Right cardiac atrium (tissue), 5 donors: ENCODE results near the gene ACER3. TPM values are rescaled to one million over a fixed set of nuclear protein-coding genes. Genes with fewer than 3 reads are reported as not detected.

Experiments used
- ATAC-seq, 2 donors: fragments of 200-7000 bp; cut with Tn5 transposase; one replicate each; pipeline versions ENCODE4 v1.8.0 to v1.9.1; 2020; ENCODE audit warnings: moderate library complexity in 2 of 2, mild to moderate bottlenecking in 1 of 2
- DNase-seq, 3 donors: peaks; one replicate each; pipeline ENCODE4 v3.0.0-alpha.2; 2020
- H3K27ac ChIP-seq: one replicate; pipeline ENCODE4 v1.5.1; 2013; ENCODE audit warnings: mild to moderate bottlenecking, low read length, control low read depth, moderate library complexity
- H3K27me3 ChIP-seq: one replicate; pipeline ENCODE4 v1.6.1; 2013; ENCODE audit not compliant: control insufficient read depth, insufficient read depth
- H3K4me1 ChIP-seq: one replicate; pipeline ENCODE4 v1.6.1; 2013; ENCODE audit warnings: low read length; ENCODE audit not compliant: control insufficient read depth, insufficient read depth
- H3K4me3 ChIP-seq: one replicate; pipeline ENCODE4 v1.5.1; 2013; ENCODE audit warnings: low read length, control low read depth
- H3K9me3 ChIP-seq: one replicate; pipeline ENCODE4 v1.6.1; 2013; ENCODE audit warnings: low read length; ENCODE audit not compliant: control insufficient read depth
- WGBS: extraction: QIAGEN DNeasy Blood & Tissue Kit; methylation state at CpG from one replicate; pipeline ENCODE4 v1.1.7; 2013; 5-methylcytosine and 5-hydroxymethylcytosine counted together
- intact Hi-C, 4 donors: fragments of 100-400 bp; cut with DNase I; formaldehyde crosslinking; loops; one replicate each; pipeline versions ENCODE4 v1.11.0 to v1.14.0; 2022 to 2023
- polyA plus RNA-seq: library from polyadenylated mRNA; stranded (reverse); fragments of 200-250 nt; gene quantifications from one replicate; pipeline ENCODE4 v1.2.3, GENCODE V29; 2013
- total RNA-seq, 4 donors: library from RNA; stranded (reverse); fragmentation: NEBNext Ultra II Directional; extraction: Animal tissue kit (Norgen Biotek cat#: 25700); gene quantifications; one replicate each; pipeline ENCODE4 v1.2.1, GENCODE V29; 2021
- donor health status: healthy with polysubstance abuse.
- donor health status: DM: no; HTN: yes; CAD: no.
- donor health status: DM: no; HTN: no; CAD: no.
- donor health status: DM: no; HTN: yes; CAD: no; lungs with severe emphysema.
- donor health status: DM: yes; HTN: yes; CAD: no.

Gene ACER3
- total and polyA plus RNA-seq, 5 donors: 4.1 to 16.1 (median 12.1) TPM

- Histone ChIP-seq H3K4me1 (no peaks in the 10 kb centered on the region), H3K27ac (no peak overlapping the region), H3K9me3 (no peaks in the 10 kb centered on the region), H3K4me3 (no peak overlapping the region), H3K27me3 (no peaks in the 10 kb centered on the region)
- ATAC-seq: no peak
- intact Hi-C loops: no loop called here
- no peak for DNase-seq
Observed at GRCh38 chr11:76975513-76975912, 114.8 kb downstream of the ACER3 start.

- WGBS: 97% methylated on average over 8 of the region's 8 CpGs
- DNase-seq: no peak
- H3K9me3 ChIP-seq: no peaks in the 10 kb centered on the region
- H3K4me1 ChIP-seq: no peaks in the 10 kb centered on the region
- H3K4me3 ChIP-seq: no peak overlapping the region
- no peaks in the 10 kb centered on the region for H3K27me3 ChIP-seq
- ATAC-seq: peak in 1 of 2 donors; percentile 26
- intact Hi-C loops: no loop called here
- H3K27ac ChIP-seq: no peak overlapping the region
Observed at GRCh38 chr11:76977791-76978190, 117.1 kb downstream of the ACER3 start.

- Histone ChIP-seq H3K27me3 (no peaks in the 10 kb centered on the region), H3K9me3 (no peaks in the 10 kb centered on the region), H3K4me1 (no peaks in the 10 kb centered on the region), H3K4me3 (no peak overlapping the region), H3K27ac (no peak overlapping the region)
- intact Hi-C loops: no loop called here
- DNase-seq (no peak), ATAC-seq (no peak)
- WGBS: 95% methylated on average over 4 of the region's 4 CpGs
Observed at GRCh38 chr11:76978239-76978638, 117.5 kb downstream of the ACER3 start.

DNA sequence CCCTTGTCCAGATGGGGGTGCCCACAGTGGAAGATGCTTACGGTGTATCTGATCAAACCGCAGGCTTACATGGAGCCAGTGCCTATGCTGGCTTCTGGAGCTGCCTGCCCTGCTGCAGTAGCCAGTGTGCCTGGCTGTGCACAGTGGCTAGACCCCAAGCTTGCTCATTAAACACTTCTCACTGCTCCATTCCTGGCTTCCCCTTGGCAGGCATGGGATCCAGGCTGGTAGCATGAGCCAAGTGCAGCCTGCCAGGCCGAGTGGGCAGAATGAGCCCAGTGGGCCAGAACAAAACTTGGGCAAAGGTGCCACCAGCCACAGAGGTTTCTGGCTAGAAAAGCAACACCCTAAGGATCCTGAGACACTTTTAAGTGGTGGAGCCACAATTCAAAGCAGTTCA, 118.1 kb downstream of the ACER3 start:
- Histone ChIP-seq H3K27ac (no peak overlapping the region), H3K4me3 (no peak overlapping the region), H3K9me3 (no peaks in the 10 kb centered on the region), H3K27me3 (no peaks in the 10 kb centered on the region), H3K4me1 (no peaks in the 10 kb centered on the region)
- intact Hi-C loops: no loop called here
- peak in 1 of 2 donors; percentile 43 for ATAC-seq
- 93% methylated on average over 3 of the region's 3 CpGs for WGBS
- peak in 1 of 3 donors; percentile 48 for DNase-seq

DNA sequence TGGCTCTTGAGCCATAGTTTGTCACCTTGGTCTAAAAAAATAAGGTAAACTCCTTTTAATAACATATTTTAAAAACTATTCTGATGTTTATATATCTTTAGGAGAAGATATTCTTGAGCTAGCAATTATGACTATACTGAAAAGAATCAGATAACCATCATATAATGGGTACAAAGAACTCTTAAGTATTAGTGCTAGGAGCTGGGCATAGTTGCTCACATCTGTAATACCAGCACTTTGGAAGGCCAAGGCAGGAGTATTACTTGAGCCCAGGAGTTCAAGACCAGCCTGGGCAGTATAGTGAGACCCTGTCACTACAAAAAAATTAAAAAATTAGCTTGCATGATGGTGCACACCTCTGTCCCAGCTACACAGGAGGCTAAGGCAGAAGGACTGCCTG, 119.5 kb downstream of the ACER3 start:
- ATAC-seq (no peak), DNase-seq (no peak)
- H3K27me3 ChIP-seq: no peaks in the 10 kb centered on the region
- no peak overlapping the region for H3K27ac ChIP-seq
- no peaks in the 10 kb centered on the region for H3K4me1 ChIP-seq
- intact Hi-C loops: no loop called here
- no peak overlapping the region for H3K4me3 ChIP-seq
- H3K9me3 ChIP-seq: no peaks in the 10 kb centered on the region

DNA sequence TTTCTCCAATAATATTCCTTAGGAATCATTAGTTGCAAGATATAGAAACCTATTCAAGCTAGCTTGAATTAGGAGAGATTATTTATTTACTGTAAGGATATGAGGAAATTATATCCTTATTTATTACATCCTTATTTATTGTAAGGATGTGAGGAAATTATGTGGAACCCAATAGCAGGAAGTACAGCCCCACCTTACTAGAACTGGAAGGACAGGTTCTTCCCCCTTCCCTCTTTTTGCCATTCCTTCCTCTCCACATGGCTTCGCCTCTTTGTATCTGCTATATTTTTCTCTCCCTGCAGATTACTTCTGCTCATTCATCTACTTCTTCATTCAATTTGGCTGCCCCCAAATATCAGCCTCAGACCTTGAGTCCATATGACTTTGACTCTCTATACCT, 124.0 kb downstream of the ACER3 start:
- Histone ChIP-seq H3K4me1 (no peaks in the 10 kb centered on the region), H3K27ac (no peak overlapping the region), H3K4me3 (no peak overlapping the region), H3K9me3 (no peaks in the 10 kb centered on the region), H3K27me3 (no peaks in the 10 kb centered on the region)
- DNase-seq (no peak), ATAC-seq (no peak)
- intact Hi-C loops: no loop called here
- WGBS: 92% methylated on average over 1 of the region's 1 CpG

- H3K4me1 ChIP-seq: no peaks in the 10 kb centered on the region
- no peak overlapping the region for H3K4me3 ChIP-seq
- intact Hi-C loops: no loop called here
- DNase-seq (no peak), ATAC-seq (no peak)
- WGBS: 68% methylated on average over 1 of the region's 1 CpG
- no peak overlapping the region for H3K27ac ChIP-seq
- H3K27me3 ChIP-seq: no peaks in the 10 kb centered on the region
- no peaks in the 10 kb centered on the region for H3K9me3 ChIP-seq
Observed at GRCh38 chr11:76987203-76987602, 126.5 kb downstream of the ACER3 start.

- Histone ChIP-seq H3K9me3 (no peaks in the 10 kb centered on the region), H3K4me3 (no peak overlapping the region), H3K27me3 (no peaks in the 10 kb centered on the region), H3K4me1 (peaks cover 1% of the 10 kb centered on the region), H3K27ac (no peak overlapping the region)
- no peak for DNase-seq
- no peak for ATAC-seq
- WGBS: 97% methylated on average over 1 of the region's 1 CpG
- intact Hi-C loops: no loop called here
Observed at GRCh38 chr11:76990628-76991027, 129.9 kb downstream of the ACER3 start.

GRCh38 chr11:76995081-76995576, 134.4 kb downstream of the ACER3 start:
- intact Hi-C loops: no loop called here
- ATAC-seq (no peak), DNase-seq (no peak)
- Histone ChIP-seq H3K4me1 (peaks cover 1% of the 10 kb centered on the region), H3K27me3 (no peaks in the 10 kb centered on the region), H3K27ac (no peak overlapping the region), H3K4me3 (no peak overlapping the region), H3K9me3 (no peaks in the 10 kb centered on the region)

DNA sequence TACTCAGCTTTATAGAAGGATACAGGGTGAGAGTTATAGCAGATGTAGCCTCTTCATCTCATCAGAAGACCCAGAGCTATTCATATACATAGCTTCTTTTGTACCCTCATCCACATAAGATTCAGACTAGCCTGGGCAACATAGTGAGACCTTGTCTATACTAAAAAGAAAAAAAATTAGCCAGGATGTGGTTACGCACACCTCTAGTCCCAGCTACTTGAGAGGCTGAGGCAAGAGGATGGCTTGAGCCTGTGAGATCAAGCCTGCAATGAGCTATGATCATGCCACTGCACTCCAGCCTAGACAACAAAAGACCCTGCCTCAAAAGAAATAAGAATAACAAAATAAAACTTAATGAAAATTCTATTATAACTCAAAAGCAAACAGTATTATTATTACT, 136.8 kb downstream of the ACER3 start:
- intact Hi-C loops: no loop called here
- DNase-seq: no peak
- H3K27ac ChIP-seq: no peak overlapping the region
- no peak overlapping the region for H3K4me3 ChIP-seq
- 92% methylated on average over 1 of the region's 1 CpG for WGBS
- peaks cover 1% of the 10 kb centered on the region for H3K4me1 ChIP-seq
- ATAC-seq: no peak
- H3K9me3 ChIP-seq: no peaks in the 10 kb centered on the region
- no peaks in the 10 kb centered on the region for H3K27me3 ChIP-seq

DNA sequence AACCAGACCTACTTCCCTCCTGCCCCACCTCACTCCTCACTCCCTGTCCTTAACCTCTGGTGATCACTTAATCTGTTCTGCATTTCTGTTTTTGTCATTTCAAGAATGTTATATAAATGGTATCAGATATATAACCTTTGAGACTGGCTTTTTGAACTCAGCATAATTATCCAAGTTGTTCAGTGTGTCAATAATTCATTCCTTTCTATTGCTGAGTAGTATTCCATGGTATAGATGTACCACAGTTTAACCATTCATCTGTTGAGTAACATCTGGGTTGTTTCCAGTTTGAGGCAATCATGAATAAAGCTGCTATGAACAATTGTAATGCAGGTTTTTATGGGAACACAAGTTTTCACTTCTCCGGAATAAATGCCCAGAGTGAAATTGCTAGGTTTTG, 138.9 kb downstream of the ACER3 start:
- WGBS: 95% methylated on average over 1 of the region's 1 CpG
- no peak overlapping the region for H3K4me3 ChIP-seq
- ATAC-seq (no peak), DNase-seq (no peak)
- no peaks in the 10 kb centered on the region for H3K4me1 ChIP-seq
- no peaks in the 10 kb centered on the region for H3K9me3 ChIP-seq
- intact Hi-C loops: no loop called here
- H3K27me3 ChIP-seq: no peaks in the 10 kb centered on the region
- H3K27ac ChIP-seq: no peak overlapping the region

- H3K27ac ChIP-seq: no peak overlapping the region
- ATAC-seq: no peak
- intact Hi-C loops: loop anchor here in 1 of 4 donors (10.0 kb wide), 1 partner anchor 477 kb away; no protein-coding TSS in a partner anchor
- DNase-seq: no peak
- WGBS: 66% methylated on average over 1 of the region's 1 CpG
- H3K4me1 ChIP-seq: no peaks in the 10 kb centered on the region
- no peaks in the 10 kb centered on the region for H3K9me3 ChIP-seq
- H3K27me3 ChIP-seq: no peaks in the 10 kb centered on the region
- H3K4me3 ChIP-seq: no peak overlapping the region
Observed at GRCh38 chr11:77001613-77002012, 140.9 kb downstream of the ACER3 start.
